RWPE2 (cell line): Measurements from ENCODE around the gene ASTN2.

Source experiments
- ATAC-seq: fragments of 200-7000 bp; cut with Tn5 transposase; 3 replicates; pipeline ENCODE4 v1.9.1; 2021; ENCODE audit warnings: low read depth
- DNase-seq: peaks from one replicate; pipeline ENCODE4 v3.0.0-alpha.2; 2020; ENCODE audit warnings: low spot score
- H3K27ac ChIP-seq: fragments of 450-650 bp; 2 replicates; pipeline ENCODE4 v1.5.1; 2017; ENCODE audit warnings: mild to moderate bottlenecking; ENCODE audit not compliant: poor library complexity, severe bottlenecking
- H3K27me3 ChIP-seq: fragments of 250-450 bp; sonication (Bioruptor Pico); 2 replicates; pipeline ENCODE4 v1.5.1; 2021; ENCODE audit warnings: mild to moderate bottlenecking, moderate library complexity; ENCODE audit not compliant: insufficient read depth, poor library complexity, severe bottlenecking
- H3K36me3 ChIP-seq: fragments of 250-450 bp; sonication (Bioruptor Pico); 2 replicates; pipeline ENCODE4 v1.5.1; 2020; ENCODE audit warnings: low read depth, mild to moderate bottlenecking, moderate library complexity
- H3K4me1 ChIP-seq: fragments of 250-450 bp; sonication (Bioruptor Pico); 2 replicates; pipeline ENCODE4 v1.5.1; 2021; ENCODE audit warnings: mild to moderate bottlenecking, moderate library complexity; ENCODE audit not compliant: insufficient read depth, poor library complexity, severe bottlenecking
- H3K4me3 ChIP-seq: fragments of 250-450 bp; sonication (Bioruptor Pico); 2 replicates; pipeline ENCODE4 v1.5.1; 2021; ENCODE audit warnings: mild to moderate bottlenecking, moderate library complexity; ENCODE audit not compliant: severe bottlenecking
- H3K9me3 ChIP-seq: fragments of 250-450 bp; sonication (Bioruptor Pico); 2 replicates; pipeline ENCODE4 v1.5.1; 2021; ENCODE audit warnings: mild to moderate bottlenecking, moderate library complexity; ENCODE audit not compliant: severe bottlenecking
- CTCF ChIP-seq: fragments of 450-650 bp; IDR thresholded peaks from one replicate; pipeline ENCODE4 v1.5.1; 2017; ENCODE audit warnings: mild to moderate bottlenecking, moderate library complexity; ENCODE audit not compliant: poor library complexity, severe bottlenecking

Gene ASTN2

GRCh38 chr9:117448066-117448465 lies 33.2 kb upstream of the ASTN2 start:
- no peak for DNase-seq
- ATAC-seq: no peak
- H3K27ac ChIP-seq: no peak overlapping the region
- H3K36me3 ChIP-seq: no peaks in the 10 kb centered on the region
- no peaks in the 10 kb centered on the region for H3K4me1 ChIP-seq
- H3K9me3 ChIP-seq: no peaks in the 10 kb centered on the region
- H3K27me3 ChIP-seq: no peaks in the 10 kb centered on the region
- TF ChIP-seq CTCF: peak; percentile 12
- no peak overlapping the region for H3K4me3 ChIP-seq

- no peak overlapping the region for H3K27ac ChIP-seq
- no peak overlapping the region for H3K4me3 ChIP-seq
- TF ChIP-seq CTCF: no peak
- no peaks in the 10 kb centered on the region for H3K36me3 ChIP-seq
- DNase-seq (no peak), ATAC-seq (no peak)
- H3K4me1 ChIP-seq: no peaks in the 10 kb centered on the region
- no peaks in the 10 kb centered on the region for H3K9me3 ChIP-seq
- H3K27me3 ChIP-seq: no peaks in the 10 kb centered on the region
Measured at GRCh38 chr9:117445631-117446030, 30.8 kb upstream of the ASTN2 start.

GRCh38 chr9:117444501-117444900 lies 29.6 kb upstream of the ASTN2 start:
- Histone ChIP-seq H3K4me3 (no peak overlapping the region), H3K27ac (no peak overlapping the region), H3K4me1 (no peaks in the 10 kb centered on the region), H3K36me3 (no peaks in the 10 kb centered on the region), H3K27me3 (no peaks in the 10 kb centered on the region), H3K9me3 (no peaks in the 10 kb centered on the region)
- TF ChIP-seq CTCF: no peak
- DNase-seq (no peak), ATAC-seq (no peak)

DNA sequence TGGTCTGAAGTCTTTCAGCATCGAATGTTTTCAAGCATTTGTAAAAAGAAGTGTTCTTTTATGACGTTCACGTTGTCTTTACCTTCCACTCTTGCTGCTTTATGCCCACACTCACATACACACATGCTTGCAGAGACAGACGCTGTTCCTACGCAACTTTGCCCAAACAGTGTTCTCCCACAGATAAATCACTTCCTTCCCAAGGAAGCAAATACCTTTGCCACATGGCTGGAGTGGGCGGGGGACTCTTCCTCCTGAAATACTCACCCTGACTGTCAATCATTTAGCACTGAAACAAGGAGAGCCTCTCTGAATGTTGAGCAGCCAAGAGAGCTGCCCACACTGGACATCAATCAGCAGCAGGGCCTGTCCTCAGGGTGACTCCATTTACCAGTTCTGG lies 22.4 kb upstream of the ASTN2 start:
- DNase-seq (no peak), ATAC-seq (peak; percentile 18; the same call in 1 of the 3 replicates)
- no peaks in the 10 kb centered on the region for H3K27me3 ChIP-seq
- peaks cover 9% of the 10 kb centered on the region for H3K4me1 ChIP-seq
- no peak overlapping the region for H3K4me3 ChIP-seq
- TF ChIP-seq CTCF: no peak
- no peaks in the 10 kb centered on the region for H3K9me3 ChIP-seq
- H3K36me3 ChIP-seq: no peaks in the 10 kb centered on the region
- no peak overlapping the region for H3K27ac ChIP-seq

DNA sequence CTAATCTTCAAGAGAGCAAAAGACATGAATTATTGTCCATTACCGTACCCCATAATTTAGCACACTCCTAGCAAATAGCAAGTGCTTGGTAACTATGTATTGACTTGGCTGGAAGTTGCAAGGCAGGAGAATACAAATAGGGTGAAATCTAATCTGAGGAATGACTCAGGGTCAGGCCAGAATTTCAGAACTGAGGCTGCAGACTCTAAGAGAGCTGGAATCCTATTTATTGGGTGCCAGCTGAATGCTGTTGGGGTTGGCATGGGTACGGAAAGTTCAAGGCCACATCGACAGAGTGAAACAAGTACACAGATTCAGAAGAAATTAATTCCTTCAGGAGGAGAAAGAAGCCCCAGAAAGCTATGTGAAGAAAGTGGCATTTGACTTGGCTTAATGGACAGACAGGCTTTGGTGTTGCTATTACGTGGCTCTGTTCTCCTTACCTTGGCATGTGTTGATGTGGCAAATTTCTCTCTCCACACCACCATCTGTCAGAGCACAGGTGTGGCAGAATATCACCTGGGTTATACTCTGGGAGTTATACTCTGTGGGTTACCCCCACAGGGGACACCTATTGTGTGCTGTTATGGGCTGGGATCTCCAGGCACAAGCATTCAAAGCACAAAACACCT lies 20.9 kb upstream of the ASTN2 start:
- no peaks in the 10 kb centered on the region for H3K36me3 ChIP-seq
- DNase-seq (no peak), ATAC-seq (no peak)
- H3K9me3 ChIP-seq: no peaks in the 10 kb centered on the region
- H3K27ac ChIP-seq: no peak overlapping the region
- TF ChIP-seq CTCF: no peak
- H3K4me3 ChIP-seq: no peak overlapping the region
- peaks cover 9% of the 10 kb centered on the region for H3K4me1 ChIP-seq
- no peaks in the 10 kb centered on the region for H3K27me3 ChIP-seq
